ENCODE measurements around the gene RASGEF1B. TPM values are rescaled to one million over a fixed set of nuclear protein-coding genes. Genes with fewer than 3 reads are reported as not detected.
A peak's percentile ranks its signal among the peaks of the same experiment; 100 is the strongest.
"Not testable (repeated sequence)": the region's sequence is repeated elsewhere in the genome, so short reads cannot be mapped to it uniquely, and the experiment has no call there.

RASGEF1B gene
- polyA plus RNA-seq, 4 donors = 9.5 to 12.7 (median 11.3) TPM

GRCh38 chr4:81498551-81499099, 26.9 kb upstream of the RASGEF1B start:
- DNase-seq (ENCODE audit: low read depth in 4 of 4, low spot score in 2 of 4) = no peak

- DNase-seq (ENCODE audit: low read depth in 4 of 4, low spot score in 2 of 4) = no peak
Measured at GRCh38 chr4:81498046-81498445, 26.3 kb upstream of the RASGEF1B start.

- DNase-seq (ENCODE audit: low read depth in 4 of 4, low spot score in 2 of 4) = no peak
Measured at GRCh38 chr4:81495345-81495744, 23.6 kb upstream of the RASGEF1B start.

GRCh38 chr4:81494031-81494431, 22.3 kb upstream of the RASGEF1B start:
- DNase-seq (ENCODE audit: low read depth in 4 of 4, low spot score in 2 of 4) = no peak

- DNase-seq (ENCODE audit: low read depth in 4 of 4, low spot score in 2 of 4) = no peak
Measured at GRCh38 chr4:81492606-81493230, 21.0 kb upstream of the RASGEF1B start.

GRCh38 chr4:81491943-81492342, 20.2 kb upstream of the RASGEF1B start:
- DNase-seq (ENCODE audit: low read depth in 4 of 4, low spot score in 2 of 4) = no peak

- no peak for DNase-seq (ENCODE audit: low read depth in 4 of 4, low spot score in 2 of 4)
Measured at GRCh38 chr4:81490403-81491160, 18.9 kb upstream of the RASGEF1B start.

- no peak for DNase-seq (ENCODE audit: low read depth in 4 of 4, low spot score in 2 of 4)
Measured at GRCh38 chr4:81486502-81486901, 14.8 kb upstream of the RASGEF1B start.

GRCh38 chr4:81485310-81485980, 13.7 kb upstream of the RASGEF1B start:
- DNase-seq (ENCODE audit: low read depth in 4 of 4, low spot score in 2 of 4) = no peak

GRCh38 chr4:81482326-81482725, 10.6 kb upstream of the RASGEF1B start:
- no peak for DNase-seq (ENCODE audit: low read depth in 4 of 4, low spot score in 2 of 4)

GRCh38 chr4:81481151-81481550, 9.4 kb upstream of the RASGEF1B start:
- no peak for DNase-seq (ENCODE audit: low read depth in 4 of 4, low spot score in 2 of 4)

GRCh38 chr4:81479573-81479972, 7.9 kb upstream of the RASGEF1B start:
- DNase-seq (ENCODE audit: low read depth in 4 of 4, low spot score in 2 of 4) = not testable (repeated sequence)

GRCh38 chr4:81473331-81474265, 1.9 kb upstream of the RASGEF1B start:
- not testable (repeated sequence) for DNase-seq (ENCODE audit: low read depth in 4 of 4, low spot score in 2 of 4)

GRCh38 chr4:81472281-81473182, 825 bp upstream of the RASGEF1B start:
- peak in 1 of 4 donors; percentile 52 for DNase-seq (ENCODE audit: low read depth in 4 of 4, low spot score in 2 of 4)

GRCh38 chr4:81471298-81471587, 464 bp downstream of the RASGEF1B start:
- no peak for DNase-seq (ENCODE audit: low read depth in 4 of 4, low spot score in 2 of 4)

GRCh38 chr4:81470456-81471297, 1.0 kb downstream of the RASGEF1B start:
- peak in 3 of 4 donors; percentile 37 to 48 (median 47) for DNase-seq (ENCODE audit: low read depth in 4 of 4, low spot score in 2 of 4)

- no peak for DNase-seq (ENCODE audit: low read depth in 4 of 4, low spot score in 2 of 4)
Measured at GRCh38 chr4:81469781-81470455, 1.8 kb downstream of the RASGEF1B start.

- no peak for DNase-seq (ENCODE audit: low read depth in 4 of 4, low spot score in 2 of 4)
Measured at GRCh38 chr4:81468678-81469077, 3.0 kb downstream of the RASGEF1B start.
